Left ventricle myocardium superior (tissue), 1 donor: ENCODE results near the gene SV2B. TPM values are rescaled to one million over a fixed set of nuclear protein-coding genes. Genes with fewer than 3 reads are reported as not detected.
A peak's percentile ranks its signal among the peaks of the same experiment; 100 is the strongest.
"Not testable (repeated sequence)": the region's sequence is repeated elsewhere in the genome, so short reads cannot be mapped to it uniquely, and the experiment has no call there.

ENCODE experiments used
- ATAC-seq: fragments of 200-7000 bp; cut with Tn5 transposase; one replicate; pipeline ENCODE4 v1.9.1; 2020; ENCODE audit warnings: mild to moderate bottlenecking, moderate library complexity
- DNase-seq: peaks from one replicate; pipeline ENCODE4 v3.0.0-alpha.2; 2020
- intact Hi-C: fragments of 100-400 bp; cut with micrococcal nuclease; formaldehyde crosslinking; loops from one replicate; pipeline ENCODE4 v1.11.0; 2022
- total RNA-seq: library from RNA; stranded (reverse); fragmentation: NEBNext Ultra II Directional; extraction: Animal tissue kit (Norgen Biotek cat#: 25700); gene quantifications from one replicate; pipeline ENCODE4 v1.2.1, GENCODE V29; 2021
- donor health status: DM: no; HTN: yes; CAD: no; lungs with severe emphysema.

The SV2B gene
- total RNA-seq, 1 donor from 2014 or later = 2.5 TPM

- ATAC-seq = no peak
- intact Hi-C loops = no loop called here
These were observed 219.5 kb downstream of the SV2B start for GRCh38 chr15:91319371-91320059.

GRCh38 chr15:91320101-91320500 is 220.0 kb downstream of the SV2B start:
- ATAC-seq = no peak
- intact Hi-C loops = no loop called here
- no peak for DNase-seq

More at GRCh38 chr15:91319371-91320059, 219.5 kb downstream of the SV2B start:
- no peak for DNase-seq

- DNase-seq = no peak
- no peak for ATAC-seq
- intact Hi-C loops = no loop called here
These were observed 229.9 kb downstream of the SV2B start for GRCh38 chr15:91329914-91330313.

- DNase-seq (no peak), ATAC-seq (no peak)
- intact Hi-C loops = no loop called here
These were observed 231.5 kb downstream of the SV2B start for GRCh38 chr15:91331581-91331980.

- ATAC-seq (no peak), DNase-seq (no peak)
- intact Hi-C loops = no loop called here
These were observed 235.6 kb downstream of the SV2B start for GRCh38 chr15:91335702-91336101.

- DNase-seq = no peak
- intact Hi-C loops = no loop called here
These were observed 236.6 kb downstream of the SV2B start for GRCh38 chr15:91336687-91337086.

GRCh38 chr15:91338766-91339165 is 238.7 kb downstream of the SV2B start:
- ATAC-seq = no peak

More at GRCh38 chr15:91336687-91337086, 236.6 kb downstream of the SV2B start:
- no peak for ATAC-seq

GRCh38 chr15:91342097-91342496 is 242.0 kb downstream of the SV2B start:
- no peak for DNase-seq
- intact Hi-C loops = no loop called here
- no peak for ATAC-seq

More at GRCh38 chr15:91338766-91339165, 238.7 kb downstream of the SV2B start:
- DNase-seq = no peak
- intact Hi-C loops = no loop called here

GRCh38 chr15:91344912-91345311 is 244.9 kb downstream of the SV2B start:
- intact Hi-C loops, DNase-seq, ATAC-seq: not testable (repeated sequence)

GRCh38 chr15:91345736-91346135 is 245.7 kb downstream of the SV2B start:
- intact Hi-C loops = no loop called here
- ATAC-seq (no peak), DNase-seq (no peak)

- peak; percentile 45 for ATAC-seq
- DNase-seq = no peak
- intact Hi-C loops = no loop called here
These were observed 246.2 kb downstream of the SV2B start for GRCh38 chr15:91346259-91346658.

- ATAC-seq = no peak
- intact Hi-C loops = no loop called here
- no peak for DNase-seq
These were observed 248.9 kb downstream of the SV2B start for GRCh38 chr15:91348752-91349500.

Other genes with a start within 250 kb of the SV2B start
- gene FURIN, start 231.7 kb upstream of the SV2B start, total RNA-seq = 49.9 TPM
- gene FES, start 215.8 kb upstream of the SV2B start, total RNA-seq = 15.4 TPM
- gene MAN2A2, start 197.0 kb upstream of the SV2B start, total RNA-seq = 146 TPM
- gene HDDC3, start 167.7 kb upstream of the SV2B start, total RNA-seq = 15.0 TPM
- gene UNC45A, start 165.0 kb upstream of the SV2B start, total RNA-seq = 24.4 TPM
- 11.5 TPM for gene RCCD1, start 145.4 kb upstream of the SV2B start, total RNA-seq
- gene PRC1, start 105.7 kb upstream of the SV2B start, total RNA-seq = 3.3 TPM
- gene VPS33B, start 77.7 kb upstream of the SV2B start, total RNA-seq = 6.1 TPM